Jurkat, Clone E6-1 (cell line): ENCODE results near the gene USP14. TPM values are rescaled to one million over a fixed set of nuclear protein-coding genes. Genes with fewer than 3 reads are reported as not detected.
"Not testable (repeated sequence)": the region's sequence is repeated elsewhere in the genome, so short reads cannot be mapped to it uniquely, and the experiment has no call there.

Experiments used
- DNase-seq: peaks from one replicate; pipeline ENCODE4 v3.0.0-alpha.2; 2011; ENCODE audit warnings: low read depth, low spot score
- H3K4me3 ChIP-seq: 2 replicates; pipeline ENCODE4 v1.5.1; 2011; ENCODE audit warnings: mild to moderate bottlenecking, low read length, control low read depth, moderate library complexity
- polyA plus RNA-seq: library from polyadenylated mRNA; unstranded; fragments of >200 nt; gene quantifications from one replicate; pipeline ENCODE4 v1.2.1, GENCODE V29; 2012; ENCODE audit warnings: missing spikeins; ENCODE audit not compliant: insufficient read length, insufficient read depth

The USP14 gene
- polyA plus RNA-seq, result 84.6 TPM

DNA sequence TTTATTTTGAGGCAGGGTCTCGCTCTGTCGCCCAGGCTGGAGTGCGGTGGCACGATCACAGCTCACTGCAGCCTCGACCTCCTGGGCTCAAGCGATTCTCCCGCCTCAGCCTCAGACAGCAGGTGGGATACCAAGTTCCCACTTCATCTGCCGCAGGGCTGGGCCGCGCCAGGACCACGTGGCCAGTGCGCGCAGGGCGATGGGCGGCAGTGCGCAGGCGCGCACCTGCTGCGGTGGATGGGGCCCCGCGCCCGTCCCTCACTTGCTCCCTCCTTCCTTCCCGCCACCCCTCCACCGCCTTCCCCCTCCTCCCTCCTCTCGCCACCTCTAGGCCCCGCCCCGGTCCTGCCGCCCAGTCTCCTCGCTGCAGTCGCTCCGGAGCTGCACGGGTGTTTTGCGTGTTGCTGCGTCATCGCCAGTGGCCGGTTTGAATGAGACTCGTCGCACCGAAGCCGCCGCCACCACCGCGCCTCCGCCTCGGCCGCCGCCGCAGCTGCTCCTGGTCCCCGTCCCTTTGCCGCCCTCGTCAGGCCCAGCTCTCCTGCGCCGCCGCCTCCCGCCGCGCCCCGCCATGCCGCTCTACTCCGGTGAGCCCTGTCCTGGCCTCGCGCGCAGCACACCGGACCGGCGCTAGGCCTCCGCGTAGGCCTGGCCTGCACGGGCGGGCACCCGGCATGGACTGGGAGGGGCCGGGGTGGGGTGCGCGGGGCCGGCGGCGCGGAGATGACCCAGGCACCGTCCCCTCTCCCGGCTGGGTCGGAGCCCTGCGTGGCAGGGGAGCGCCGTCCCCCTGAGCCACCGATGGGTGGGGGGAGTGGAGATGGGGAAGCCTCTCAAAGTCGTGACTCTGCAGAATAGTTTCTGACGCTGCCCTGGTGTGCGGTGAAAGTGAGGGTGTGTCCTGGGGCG is at the start of gene USP14:
Gene USP14, plus strand, starts transcription at position 430 of the 909 bp plus-strand sequence. Its CDS starts 142 bp downstream, at position 572.
- H3K4me3 ChIP-seq, result peak within 1 kb of the TSS; percentile 75

DNA sequence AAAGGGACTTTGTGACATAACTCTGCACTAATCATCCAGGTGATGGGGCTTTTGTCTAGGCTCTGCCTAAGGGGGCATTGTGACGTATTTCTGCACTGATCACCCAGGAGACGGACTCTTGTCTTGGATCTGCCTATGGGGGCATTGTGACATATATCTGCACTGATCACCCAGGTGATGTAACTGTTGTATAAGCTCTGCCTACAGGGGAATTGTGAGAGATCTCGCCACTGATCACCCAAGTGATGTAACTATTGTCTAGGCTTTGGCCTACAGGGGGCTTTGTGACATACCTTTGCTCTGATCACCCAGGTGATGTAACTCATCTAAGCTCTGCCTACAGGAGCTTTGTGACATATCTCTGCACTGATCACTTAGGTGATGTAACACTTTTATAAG is 49.7 kb upstream of the USP14 start:
- not testable (repeated sequence) for H3K4me3 ChIP-seq, DNase-seq

More for the DNA sequence above, at the start of gene USP14:
- peak; percentile 98 for DNase-seq

GRCh38 chr18:109130-109921 is 49.0 kb upstream of the USP14 start:
- DNase-seq, H3K4me3 ChIP-seq: not testable (repeated sequence)

DNA sequence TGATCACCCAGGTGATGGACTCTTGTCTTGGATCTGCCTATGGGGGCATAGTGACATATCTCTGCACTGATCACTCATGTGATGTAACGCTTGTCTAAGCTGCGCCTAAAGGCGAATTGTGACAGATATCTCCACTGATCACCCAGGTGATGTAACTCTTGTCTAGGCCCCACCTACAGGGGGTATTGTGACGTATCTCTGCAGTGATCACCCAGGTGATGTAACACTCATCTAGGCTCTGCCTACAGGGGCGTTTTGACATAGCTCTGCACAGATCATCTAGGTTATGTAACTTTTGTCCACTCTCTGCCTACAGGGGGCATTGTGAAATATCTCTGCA is 48.5 kb upstream of the USP14 start:
- not testable (repeated sequence) for DNase-seq, H3K4me3 ChIP-seq

GRCh38 chr18:110351-111201 is 47.8 kb upstream of the USP14 start:
- not testable (repeated sequence) for DNase-seq, H3K4me3 ChIP-seq

- no peak for DNase-seq
Measured at GRCh38 chr18:111306-112014, 46.9 kb upstream of the USP14 start.

DNA sequence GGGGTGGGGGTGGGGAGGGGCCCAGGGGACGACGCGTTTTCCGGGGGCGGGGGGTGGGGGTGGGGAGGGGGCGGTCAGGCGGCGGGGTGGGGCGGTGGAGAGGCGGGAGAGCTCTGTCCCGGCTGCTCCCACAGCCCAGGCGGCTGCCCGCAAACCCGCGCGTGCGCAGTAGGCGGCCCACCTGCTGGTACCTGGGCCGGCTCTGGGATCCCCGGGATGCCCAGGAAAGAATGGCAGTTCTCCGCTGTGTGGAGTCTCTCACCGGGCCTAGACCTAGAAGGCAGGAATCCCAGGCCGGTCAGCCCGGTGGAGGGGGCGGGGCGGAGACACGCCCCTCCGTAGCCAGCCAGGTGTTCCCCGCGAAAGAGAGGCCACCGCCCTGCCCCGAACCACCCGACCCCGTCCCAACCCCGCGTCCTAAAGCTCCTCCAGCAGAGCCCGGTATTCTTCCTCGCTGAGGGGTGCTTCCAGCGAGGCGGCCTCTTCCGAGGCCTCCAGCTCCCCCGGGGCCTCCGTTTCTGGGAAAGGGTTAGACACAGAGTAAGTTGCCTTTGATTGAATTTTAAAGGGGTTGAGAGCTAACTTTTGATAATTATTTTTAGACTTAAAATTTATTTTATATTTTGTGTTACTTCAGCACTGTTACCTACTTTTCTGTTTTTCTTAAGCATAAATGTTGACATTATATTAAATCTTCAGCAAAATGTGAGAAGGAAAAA is 46.2 kb upstream of the USP14 start:
- H3K4me3 ChIP-seq, DNase-seq: not testable (repeated sequence)

More at GRCh38 chr18:111306-112014, 46.9 kb upstream of the USP14 start:
- H3K4me3 ChIP-seq, result peak overlapping the region; percentile 33

- not testable (repeated sequence) for DNase-seq, H3K4me3 ChIP-seq
Measured at GRCh38 chr18:120539-121260, 37.7 kb upstream of the USP14 start.

- DNase-seq, result no peak
- no peak overlapping the region for H3K4me3 ChIP-seq
Measured at GRCh38 chr18:135045-135444, 23.3 kb upstream of the USP14 start.

GRCh38 chr18:136433-136832 is 21.9 kb upstream of the USP14 start:
- no peak overlapping the region for H3K4me3 ChIP-seq
- DNase-seq, result peak; percentile 70

- no peak overlapping the region for H3K4me3 ChIP-seq
Measured at GRCh38 chr18:137327-137726, 21.0 kb upstream of the USP14 start.

GRCh38 chr18:140670-141266 is 17.6 kb upstream of the USP14 start:
- no peak overlapping the region for H3K4me3 ChIP-seq
- no peak for DNase-seq

More at GRCh38 chr18:137327-137726, 21.0 kb upstream of the USP14 start:
- no peak for DNase-seq

DNA sequence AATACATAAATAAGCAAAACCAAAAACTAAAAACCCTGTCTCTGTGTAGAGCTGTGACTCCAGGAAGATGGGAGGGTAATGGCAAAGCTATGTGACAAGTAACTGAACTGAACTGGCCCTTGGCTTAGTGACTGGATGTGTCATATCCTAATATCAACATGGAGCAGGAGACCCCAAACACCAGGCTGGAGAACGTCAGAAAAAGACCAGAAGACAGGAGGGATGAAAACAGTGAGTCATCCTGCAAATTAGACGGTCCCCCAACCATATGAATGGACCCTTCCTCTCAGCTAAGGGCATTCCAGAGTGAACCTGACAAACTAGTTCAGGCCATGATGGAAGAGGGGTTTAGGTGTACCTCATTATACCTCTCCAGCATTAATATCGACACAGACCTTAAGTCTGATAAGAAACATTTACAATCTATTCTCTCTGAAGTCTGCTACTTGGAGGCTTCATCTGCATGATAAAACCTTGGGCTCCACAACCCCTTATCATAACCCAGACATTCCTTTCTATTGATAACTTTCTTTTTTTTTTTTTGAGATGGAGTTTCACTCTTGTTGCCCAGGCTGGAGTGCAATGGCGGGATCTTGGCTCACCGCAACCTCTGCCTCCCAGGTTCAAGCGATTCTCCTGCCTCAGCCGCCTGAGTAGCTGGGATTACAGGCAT is 15.6 kb upstream of the USP14 start:
- not testable (repeated sequence) for H3K4me3 ChIP-seq, DNase-seq

DNA sequence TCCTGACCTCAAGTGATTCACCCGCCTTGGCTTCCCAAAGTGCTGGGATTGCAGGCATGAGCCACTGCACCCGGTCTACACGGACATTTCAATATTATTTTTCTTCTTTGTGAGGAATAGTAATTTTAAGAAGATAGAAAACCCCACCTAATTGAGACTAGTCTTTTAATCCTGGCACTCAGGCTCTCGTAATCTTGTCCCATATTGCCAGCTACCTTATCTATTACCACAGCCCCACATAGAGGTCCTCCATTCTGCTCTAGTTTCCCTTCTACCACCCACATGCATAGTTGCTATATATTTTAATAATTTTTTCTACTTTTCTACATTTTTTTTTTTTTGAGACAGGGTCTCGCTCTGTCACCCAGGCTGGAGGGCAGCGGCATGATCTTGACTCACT is 9.5 kb upstream of the USP14 start:
- no peak overlapping the region for H3K4me3 ChIP-seq
- DNase-seq, result no peak

DNA sequence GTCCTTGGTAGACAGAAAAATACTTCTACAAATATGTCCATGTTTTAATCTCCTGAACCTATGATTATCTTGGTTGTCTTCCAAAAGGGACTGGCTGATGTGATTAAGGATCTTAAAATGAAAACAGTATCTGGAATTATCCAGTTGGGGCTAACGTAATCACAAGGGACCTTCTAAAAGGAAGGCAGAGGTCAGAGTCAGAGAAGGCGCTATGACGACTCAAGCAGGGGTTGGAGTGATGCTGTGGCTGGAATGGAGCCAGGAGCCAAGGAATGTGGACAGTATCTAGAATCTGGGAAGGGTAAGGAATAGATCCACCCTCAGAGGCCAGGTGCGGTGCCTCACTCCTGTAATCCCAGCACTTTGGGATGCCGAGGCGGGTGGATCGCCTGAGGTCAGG is 4.2 kb upstream of the USP14 start:
- no peak overlapping the region for H3K4me3 ChIP-seq
- DNase-seq, result no peak

GRCh38 chr18:155688-156087 is 2.7 kb upstream of the USP14 start:
- no peak for DNase-seq

More at GRCh38 chr18:155688-156087, 2.7 kb upstream of the USP14 start:
- H3K4me3 ChIP-seq, result no peak overlapping the region
